Measurements from ENCODE around the gene CHST6. TPM values are rescaled to one million over a fixed set of nuclear protein-coding genes. Genes with fewer than 3 reads are reported as not detected.
A peak's percentile ranks its signal among the peaks of the same experiment; 100 is the strongest.

CHST6 gene
- total and polyA plus RNA-seq, 9 of the 15 experiments (the other 6 are each of a cell fraction or from before 2014, with no cell fraction given) = 0.01 to 0.05 (median 0.02) TPM; not detected in 6

GRCh38 chr16:75443298-75443697 is 51.9 kb downstream of the CHST6 start (continued):
- TF ChIP-seq THAP7 (CRISPR knock-in tag; IDR thresholded peaks at IDR 0.05) = no peak
- TF ChIP-seq ZBTB1 (CRISPR knock-in tag; IDR thresholded peaks at IDR 0.05; ENCODE audit: borderline replicate concordance, low read depth) = no peak
- TF ChIP-seq XRCC4 (IDR thresholded peaks at IDR 0.05; ENCODE audit: extremely low read depth, insufficient read depth, insufficient read length) = no peak
- TF ChIP-seq NUFIP1 (IDR thresholded peaks at IDR 0.05; ENCODE audit: partially characterized antibody) = no peak

- DNase-seq (ENCODE audit: extremely low read depth in 1 of 4, low spot score in 3 of 4) (peak; percentile 75 to 80 (median 78)), ATAC-seq (peak; percentile 77), FAIRE-seq (no peak)
- H3K9ac ChIP-seq (ENCODE audit: insufficient read depth in 1 of 2, low read depth in 2 of 2, low read length in 2 of 2) = peak overlapping the region; percentile 88 to 89
- no peaks in the 10 kb centered on the region for H3K9me1 ChIP-seq (ENCODE audit: control insufficient read depth, insufficient read depth, low read length)
- in situ Hi-C loops (cut with MboI) (no loop called here), intact Hi-C loops (cut with micrococcal nuclease) (loop anchor here (2.0 kb wide), 1 partner anchor 31 kb away; the partner anchor contains the start of gene TMEM170A)
- peaks cover 37% of the 10 kb centered on the region for H3K79me2 ChIP-seq (ENCODE audit: control insufficient read depth, insufficient read depth, low read length)
- TSS peak; percentile 96 for BruUV-seq (replicated peaks)
- no peaks in the 10 kb centered on the region for H4K20me1 ChIP-seq (replicated peaks; ENCODE audit: control insufficient read depth, insufficient read depth, low read length)
- peaks cover 6 to 19% of the 10 kb centered on the region in 2 experiments; a peak in 4 of 5 replicates for H3K4me1 ChIP-seq (replicated peaks in 1 of 2; ENCODE audit: control insufficient read depth in 2 of 2, insufficient read depth in 2 of 2, low read length in 2 of 2)
- peak overlapping the region; percentile 99 for H2AFZ ChIP-seq (ENCODE audit: low read depth, low read length)
- peak overlapping the region; percentile 76 for H3K4me3 ChIP-seq
- WGBS (ENCODE audit: insufficient coverage, low coverage, missing lambda C conversion rate) = 1% methylated on average over 32 of the region's 32 CpGs
- peak overlapping the region; percentile 95 for H3K27ac ChIP-seq (ENCODE audit: extremely low read depth, low read depth, low read length)
- H3K36me3 ChIP-seq (ENCODE audit: control insufficient read depth, insufficient read depth, low read length) = peaks cover 5% of the 10 kb centered on the region; the same call in 1 of the 3 replicates
- ChIA-PET CTCF (ENCODE audit: low intra/inter-chr PET ratio) (interaction anchor here (0.7 kb wide), 1 partner anchor 31 kb away, joined by 5 read pairs; the partner anchor contains the start of gene TMEM170A), POLR2A (interaction anchor here (0.6 to 2.7 kb wide), 18 partner anchors 9 to 461 kb away, joined by 3 to 19 read pairs (median 4); partner anchors contain the start of genes ADAT1 and TMEM231)
- H3K4me2 ChIP-seq (ENCODE audit: insufficient read depth, low read length) = peak overlapping the region; percentile 97
- H3K9me3 ChIP-seq (replicated peaks; ENCODE audit: control insufficient read depth, insufficient read depth, low read depth, low read length) = no peaks in the 10 kb centered on the region
- no peaks in the 10 kb centered on the region for H3K27me3 ChIP-seq (ENCODE audit: control insufficient read depth in 2 of 2, insufficient read depth in 2 of 2, low read length in 2 of 2)
- TF ChIP-seq ILF3 (IDR thresholded peaks at IDR 0.05; ENCODE audit: borderline replicate concordance) (no peak), RAD51 (IDR thresholded peaks at IDR 0.05; ENCODE audit: borderline replicate concordance, low read depth) (no peak; the same call in 1 of the 2 replicates), GATAD2A (IDR thresholded peaks at IDR 0.05) (no peak), TCF7L2 (IDR thresholded peaks at IDR 0.05; ENCODE audit: low read depth, low read length) (no peak), RAD21 (CRISPR knock-in tag; conservative IDR thresholded peaks at IDR 0.05 in 1 of 2, IDR thresholded peaks at IDR 0.05 in 1 of 2) (0 out of 4 replicates have a peak, but pooled peaks of 1 of the 2 experiments have one; percentile 16), GABPA (tag; conservative IDR thresholded peaks at IDR 0.05; ENCODE audit: low read depth) (peak; percentile 77), NFE2 (IDR thresholded peaks at IDR 0.05; ENCODE audit: low read depth) (no peak), PHF8 (IDR thresholded peaks at IDR 0.05; ENCODE audit: borderline replicate concordance, low read length) (peak; percentile 60), CREM (IDR thresholded peaks at IDR 0.05; ENCODE audit: low read depth) (peak; percentile 34; the same call in 1 of the 2 replicates), DIDO1 (tag; IDR thresholded peaks at IDR 0.05; ENCODE audit: low read depth) (0 out of 2 replicates have a peak, but pooled peaks have one; percentile 38), BRCA1 (IDR thresholded peaks at IDR 0.05) (no peak), BRCA1 (CRISPR knock-in tag; IDR thresholded peaks at IDR 0.05) (no peak), ZZZ3 (IDR thresholded peaks at IDR 0.05) (peak; percentile 67; the same call in 1 of the 2 replicates)
- TF ChIP-seq, protein P1, sequence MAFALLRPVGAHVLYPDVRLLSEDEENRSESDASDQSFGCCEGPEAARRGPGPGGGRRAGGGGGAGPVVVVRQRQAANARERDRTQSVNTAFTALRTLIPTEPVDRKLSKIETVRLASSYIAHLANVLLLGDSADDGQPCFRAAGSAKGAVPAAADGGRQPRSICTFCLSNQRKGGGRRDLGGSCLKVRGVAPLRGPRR (CRISPR knock-in tag; IDR thresholded peaks at IDR 0.05) = no peak
- TF ChIP-seq, protein P2, sequence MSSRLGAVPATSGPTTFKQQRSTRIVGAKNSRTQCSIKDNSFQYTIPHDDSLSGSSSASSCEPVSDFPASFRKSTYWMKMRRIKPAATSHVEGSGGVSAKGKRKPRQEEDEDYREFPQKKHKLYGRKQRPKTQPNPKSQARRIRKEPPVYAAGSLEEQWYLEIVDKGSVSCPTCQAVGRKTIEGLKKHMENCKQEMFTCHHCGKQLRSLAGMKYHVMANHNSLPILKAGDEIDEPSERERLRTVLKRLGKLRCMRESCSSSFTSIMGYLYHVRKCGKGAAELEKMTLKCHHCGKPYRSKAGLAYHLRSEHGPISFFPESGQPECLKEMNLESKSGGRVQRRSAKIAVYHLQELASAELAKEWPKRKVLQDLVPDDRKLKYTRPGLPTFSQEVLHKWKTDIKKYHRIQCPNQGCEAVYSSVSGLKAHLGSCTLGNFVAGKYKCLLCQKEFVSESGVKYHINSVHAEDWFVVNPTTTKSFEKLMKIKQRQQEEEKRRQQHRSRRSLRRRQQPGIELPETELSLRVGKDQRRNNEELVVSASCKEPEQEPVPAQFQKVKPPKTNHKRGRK (tag; IDR thresholded peaks at IDR 0.05) = no peak
Measured at GRCh38 chr16:75433732-75434413, 61.4 kb downstream of the CHST6 start.

Measured in K562 (cell line).